K562 (cell line): ENCODE results near the gene PDLIM5. TPM values are rescaled to one million over a fixed set of nuclear protein-coding genes. Genes with fewer than 3 reads are reported as not detected.

Source experiments
- ATAC-seq: fragments of 200-7000 bp; cut with Tn5 transposase; 3 replicates; pipeline ENCODE4 v1.9.1; 2020; ENCODE audit warnings: moderate library complexity
- BruUV-seq: library from RNA; stranded (reverse); fragments of 400-500 nt; replicated peaks from 2 replicates; lab custom pipeline; 2021; lab: Mats Ljungman, UMichigan
- CTCF ChIA-PET: fragments of 300-600 bp; formaldehyde crosslinking; extraction: SDS; loops from one replicate; lab custom pipeline; 2021; ENCODE audit warnings: low intra/inter-chr PET ratio; lab: Yijun Ruan, JAX
- POLR2A ChIA-PET: fragments of 300-600, 350-650 bp; sonication (Branson Sonifier 250); formaldehyde crosslinking; extraction: SDS; loops from one replicate; lab custom pipeline; 2021; ENCODE audit warnings: antibody characterized with exemption, inconsistent platforms; lab: Yijun Ruan, JAX
- DNase-seq, 4 experiments: peaks; one replicate each; pipeline versions ENCODE4 v3.0.0 to v3.0.0-alpha.2; 2011 to 2018; ENCODE audit warnings: low spot score in 3 of 4, mixed read lengths in 3 of 4; ENCODE audit errors: extremely low read depth in 1 of 4
- FAIRE-seq: peaks from 2 replicates; lab custom pipeline; 2011; peaks lifted over from hg19 to GRCh38; lab: Jason Lieb, UNC
- H2AFZ ChIP-seq: 2 replicates; pipeline ENCODE4 v1.6.0; 2011; ENCODE audit warnings: low read depth, low read length, control low read depth, inconsistent platforms
- H3K27ac ChIP-seq: fragments of 200-600 bp; 3 replicates; pipeline ENCODE4 v1.8.0; 2011; ENCODE audit warnings: low read depth, mild to moderate bottlenecking, control low read depth, inconsistent platforms, low read length, moderate library complexity, mixed read lengths; ENCODE audit errors: extremely low read depth
- H3K27me3 ChIP-seq, 2 experiments: fragments of 300-600 bp in 1 of 2; 2 replicates in 1 of 2; 3 replicates in 1 of 2; pipeline versions ENCODE4 v1.6.0 to v1.8.0; 2011; ENCODE audit warnings: inconsistent platforms in 2 of 2, low read length in 2 of 2, mild to moderate bottlenecking in 1 of 2, mixed read lengths in 1 of 2, moderate library complexity in 1 of 2; ENCODE audit not compliant: control insufficient read depth in 2 of 2, insufficient read depth in 2 of 2
- H3K36me3 ChIP-seq: fragments of 300-600 bp; 3 replicates; pipeline ENCODE4 v1.8.0; 2011; ENCODE audit warnings: mild to moderate bottlenecking, low read length, inconsistent platforms; ENCODE audit not compliant: control insufficient read depth, insufficient read depth
- H3K4me1 ChIP-seq, 2 experiments: fragments of 200-600 bp in 1 of 2; replicated peaks in 1 of 2; 2 replicates in 1 of 2; 3 replicates in 1 of 2; pipeline versions ENCODE4 v1.5.1 to v1.8.0; 2011; ENCODE audit warnings: inconsistent platforms in 2 of 2, low read length in 2 of 2, mild to moderate bottlenecking in 1 of 2, mixed read lengths in 1 of 2, moderate library complexity in 1 of 2; ENCODE audit not compliant: control insufficient read depth in 2 of 2, insufficient read depth in 2 of 2
- H3K4me2 ChIP-seq: 2 replicates; pipeline ENCODE4 v1.6.1; 2011; ENCODE audit warnings: low read length, control low read depth, inconsistent platforms, mixed read lengths; ENCODE audit not compliant: insufficient read depth
- H3K4me3 ChIP-seq: fragments of 200-600 bp; sonication (generic), shearing (Covaris generic); 2 replicates; pipeline ENCODE4 v1.5.1; 2016; ENCODE audit warnings: control low read depth, inconsistent platforms
- H3K79me2 ChIP-seq: fragments of 200-600 bp; 3 replicates; pipeline ENCODE4 v1.8.0; 2011; ENCODE audit warnings: low read length, inconsistent platforms; ENCODE audit not compliant: control insufficient read depth, insufficient read depth
- H3K9ac ChIP-seq, 2 experiments: 2 replicates each; pipeline versions ENCODE4 v1.6.0 to v1.6.1; 2011; ENCODE audit warnings: low read depth in 2 of 2, low read length in 2 of 2, control low read depth in 1 of 2, inconsistent platforms in 1 of 2, mild to moderate bottlenecking in 1 of 2, mixed read lengths in 1 of 2; ENCODE audit not compliant: insufficient read depth in 1 of 2
- H3K9me1 ChIP-seq: one replicate; pipeline ENCODE4 v1.6.0; 2011; ENCODE audit warnings: inconsistent platforms, mild to moderate bottlenecking, low read length, moderate library complexity; ENCODE audit not compliant: control insufficient read depth, insufficient read depth
- H3K9me3 ChIP-seq: replicated peaks from 2 replicates; pipeline ENCODE4 v1.5.1; 2011; ENCODE audit warnings: low read depth, low read length, inconsistent platforms; ENCODE audit not compliant: control insufficient read depth, insufficient read depth
- H4K20me1 ChIP-seq: replicated peaks from 2 replicates; pipeline ENCODE4 v1.6.1; 2011; ENCODE audit warnings: low read length, inconsistent platforms, mixed read lengths; ENCODE audit not compliant: control insufficient read depth, insufficient read depth
- WGBS: fragments of 100-300 bp; shearing (Covaris generic); methylation state at CpG from one replicate; pipeline ENCODE4 v1.1.6; 2016; ENCODE audit warnings: low coverage, mixed read lengths; ENCODE audit not compliant: insufficient coverage; ENCODE audit errors: missing lambda C conversion rate; 5-methylcytosine and 5-hydroxymethylcytosine counted together
- in situ Hi-C: fragments of 300-500 bp; cut with MboI; formaldehyde crosslinking; loops from 4 replicates; pipeline ENCODE4 v1.15.0; 2018; ENCODE audit warnings: inconsistent platforms, mixed read lengths
- intact Hi-C: fragments of 100-400 bp; cut with micrococcal nuclease; formaldehyde crosslinking; loops from 2 replicates; pipeline ENCODE4 v1.14.2; 2022
- polyA plus RNA-seq, 8 experiments: library from polyadenylated mRNA; depleted of rRNA in 4 of 8; stranded (reverse) in 5 of 8; unstranded in 3 of 8; fragments of >200 nt; fragmentation: Nextera tagmentation in 2 of 8; fragmentation: Illumina TruSeq in 1 of 8; extraction: Ambion mirVana in 2 of 8; extraction: Trizol in 1 of 8; gene quantifications; 2 replicates each; pipeline versions ENCODE4 v1.2.1 to v1.2.3, GENCODE V29; 2011 to 2014; ENCODE audit warnings: inconsistent platforms in 1 of 8, missing spikeins in 1 of 8
- total RNA-seq, 7 experiments: library from RNA; depleted of rRNA in 6 of 7; stranded (reverse); fragments of >200 nt in 6 of 7; fragmentation: Illumina TruSeq in 2 of 7; extraction: Trizol in 2 of 7; gene quantifications; 2 replicates each; pipeline versions ENCODE4 v1.2.1 to v1.2.3, GENCODE V29; 2011 to 2021; ENCODE audit warnings: low replicate concordance in 1 of 7
- TF ChIP-seq, protein P1 (sequence below): fragments of 250-450 bp; sonication (Bioruptor Pico); IDR thresholded peaks from 2 replicates; pipeline ENCODE4 v1.4.0; 2020; ENCODE audit warnings: mild to moderate bottlenecking
- TF ChIP-seq, protein P2 (sequence below): fragments of 450-650 bp; formaldehyde crosslinking; IDR thresholded peaks from 2 replicates; pipeline ENCODE4 v1.4.0; 2022; ENCODE audit warnings: missing genetic modification characterization

Gene PDLIM5
- total and polyA plus RNA-seq, 9 of the 15 experiments (the other 6 are each of a cell fraction or from before 2014, with no cell fraction given) = 36.9 to 127 (median 62.5) TPM

- no peak for FAIRE-seq
- H3K79me2 ChIP-seq = no peaks in the 10 kb centered on the region
- BruUV-seq = no TSS peak
- in situ Hi-C loops = loop anchor here (25.0 kb wide), 1 partner anchor 836 kb away; no protein-coding TSS in a partner anchor
- H3K9me3 ChIP-seq = no peaks in the 10 kb centered on the region
- ChIA-PET POLR2A (interaction anchor here (0.6 kb wide), 1 partner anchor 289 kb away, joined by 3 read pairs; no protein-coding TSS in a partner anchor), CTCF (interaction anchor here (2.4 kb wide), 1 partner anchor 472 kb away, joined by 8 read pairs; no protein-coding TSS in a partner anchor)
- no peaks in the 10 kb centered on the region for H3K27me3 ChIP-seq
- no peaks in the 10 kb centered on the region for H3K9me1 ChIP-seq
- no peak overlapping the region for H3K9ac ChIP-seq
- peaks cover 22% of the 10 kb centered on the region; the same call in 2 of the 3 replicates for H3K36me3 ChIP-seq
- H3K4me1 ChIP-seq = no peaks in the 10 kb centered on the region
- no peak overlapping the region for H3K4me2 ChIP-seq
- no peak for ATAC-seq
- no peaks in the 10 kb centered on the region for H4K20me1 ChIP-seq
- no peak overlapping the region for H3K27ac ChIP-seq
- intact Hi-C loops = loop anchor here (5.0 to 10.0 kb wide), 2 partner anchors 401 to 474 kb away; no protein-coding TSS in a partner anchor
- no peak overlapping the region for H3K4me3 ChIP-seq
- no peak overlapping the region for H2AFZ ChIP-seq
- WGBS = 97% methylated on average over 3 of the region's 3 CpGs
- TF ChIP-seq, protein P1, sequence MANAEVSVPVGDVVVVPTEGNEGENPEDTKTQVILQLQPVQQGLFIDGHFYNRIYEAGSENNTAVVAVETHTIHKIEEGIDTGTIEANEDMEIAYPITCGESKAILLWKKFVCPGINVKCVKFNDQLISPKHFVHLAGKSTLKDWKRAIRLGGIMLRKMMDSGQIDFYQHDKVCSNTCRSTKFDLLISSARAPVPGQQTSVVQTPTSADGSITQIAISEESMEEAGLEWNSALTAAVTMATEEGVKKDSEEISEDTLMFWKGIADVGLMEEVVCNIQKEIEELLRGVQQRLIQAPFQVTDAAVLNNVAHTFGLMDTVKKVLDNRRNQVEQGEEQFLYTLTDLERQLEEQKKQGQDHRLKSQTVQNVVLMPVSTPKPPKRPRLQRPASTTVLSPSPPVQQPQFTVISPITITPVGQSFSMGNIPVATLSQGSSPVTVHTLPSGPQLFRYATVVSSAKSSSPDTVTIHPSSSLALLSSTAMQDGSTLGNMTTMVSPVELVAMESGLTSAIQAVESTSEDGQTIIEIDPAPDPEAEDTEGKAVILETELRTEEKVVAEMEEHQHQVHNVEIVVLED = no peak
- TF ChIP-seq, protein P2, sequence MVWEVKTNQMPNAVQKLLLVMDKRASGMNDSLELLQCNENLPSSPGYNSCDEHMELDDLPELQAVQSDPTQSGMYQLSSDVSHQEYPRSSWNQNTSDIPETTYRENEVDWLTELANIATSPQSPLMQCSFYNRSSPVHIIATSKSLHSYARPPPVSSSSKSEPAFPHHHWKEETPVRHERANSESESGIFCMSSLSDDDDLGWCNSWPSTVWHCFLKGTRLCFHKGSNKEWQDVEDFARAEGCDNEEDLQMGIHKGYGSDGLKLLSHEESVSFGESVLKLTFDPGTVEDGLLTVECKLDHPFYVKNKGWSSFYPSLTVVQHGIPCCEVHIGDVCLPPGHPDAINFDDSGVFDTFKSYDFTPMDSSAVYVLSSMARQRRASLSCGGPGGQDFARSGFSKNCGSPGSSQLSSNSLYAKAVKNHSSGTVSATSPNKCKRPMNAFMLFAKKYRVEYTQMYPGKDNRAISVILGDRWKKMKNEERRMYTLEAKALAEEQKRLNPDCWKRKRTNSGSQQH (CRISPR knock-in tag) = no peak
- DNase-seq = no peak
These were observed 171.6 kb downstream of the PDLIM5 start for GRCh38 chr4:94623126-94623911.
